NCI-H748 (cell line): ENCODE results near the gene DOC2B.
"Not testable (repeated sequence)": the region's sequence is repeated elsewhere in the genome, so short reads cannot be mapped to it uniquely, and the experiment has no call there.

ENCODE experiments used
- DNase-seq: peaks from one replicate; lab custom pipeline; 2025; ENCODE audit not compliant: unreplicated experiment; lab: John Stamatoyannopoulos, UW

DOC2B gene

GRCh38 chr17:193426-193810, 12.0 kb upstream of the DOC2B start:
- DNase-seq: no peak

- DNase-seq: no peak
These were observed 11.4 kb upstream of the DOC2B start for GRCh38 chr17:192666-193425.

GRCh38 chr17:189444-189843, 8.0 kb upstream of the DOC2B start:
- DNase-seq: no peak

GRCh38 chr17:187130-187529, 5.7 kb upstream of the DOC2B start:
- DNase-seq: no peak

GRCh38 chr17:185445-186138, 4.1 kb upstream of the DOC2B start:
- DNase-seq: no peak

DNA sequence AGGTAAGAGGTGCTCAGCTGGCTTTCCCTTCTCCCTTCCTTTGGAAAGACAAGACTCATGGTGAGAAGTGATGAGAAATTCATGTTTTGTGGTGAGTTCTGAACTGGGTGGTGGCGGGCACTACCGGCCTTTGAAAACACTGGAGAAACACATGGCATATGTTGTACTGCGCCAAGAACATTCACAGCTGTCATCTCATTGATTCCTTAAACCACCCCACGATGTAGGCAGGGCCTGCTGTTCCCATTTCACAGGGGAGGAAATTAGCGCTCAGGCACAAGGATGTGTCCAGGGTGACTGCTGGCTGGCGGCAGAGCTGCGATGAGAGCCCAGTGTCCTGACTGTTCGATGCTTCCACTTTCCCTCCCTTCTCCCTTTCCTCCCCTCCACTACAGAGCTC, 1.6 kb upstream of the DOC2B start:
- no peak for DNase-seq

DNA sequence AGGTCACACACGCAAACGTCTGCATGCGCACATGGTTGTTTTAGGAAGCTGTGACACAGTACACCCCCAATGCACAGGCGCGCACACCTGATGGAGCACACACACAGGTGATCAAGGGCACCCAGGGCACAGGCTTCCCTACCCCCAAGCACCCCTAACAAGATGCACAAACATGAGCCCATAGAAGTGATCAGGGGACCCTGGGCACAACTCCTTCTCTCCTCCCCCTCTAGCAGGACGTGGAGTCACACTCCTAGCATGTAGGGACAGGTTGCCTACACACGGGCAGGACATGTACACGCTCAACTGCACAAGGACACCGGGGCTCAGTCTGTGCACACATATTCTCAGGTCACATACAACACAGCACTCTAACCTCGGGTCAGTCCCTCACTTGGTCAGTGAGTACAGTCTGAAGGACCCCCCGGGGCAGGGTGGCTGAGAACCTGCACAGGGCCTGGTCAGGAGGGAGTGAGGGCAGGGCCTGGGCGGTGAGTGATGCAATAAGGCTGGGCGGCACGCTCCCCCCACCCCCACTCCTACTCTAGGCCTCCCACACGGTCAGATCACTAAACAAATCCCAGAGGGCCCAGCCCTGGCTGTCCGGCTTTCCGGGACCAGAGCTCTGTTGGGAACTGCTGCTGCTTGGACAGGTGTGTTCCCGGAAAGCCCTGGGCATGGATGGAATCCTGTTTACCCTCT, 751 bp upstream of the DOC2B start:
- no peak for DNase-seq

GRCh38 chr17:180381-181244, 837 bp downstream of the DOC2B start:
- DNase-seq: peak; percentile 39

DNA sequence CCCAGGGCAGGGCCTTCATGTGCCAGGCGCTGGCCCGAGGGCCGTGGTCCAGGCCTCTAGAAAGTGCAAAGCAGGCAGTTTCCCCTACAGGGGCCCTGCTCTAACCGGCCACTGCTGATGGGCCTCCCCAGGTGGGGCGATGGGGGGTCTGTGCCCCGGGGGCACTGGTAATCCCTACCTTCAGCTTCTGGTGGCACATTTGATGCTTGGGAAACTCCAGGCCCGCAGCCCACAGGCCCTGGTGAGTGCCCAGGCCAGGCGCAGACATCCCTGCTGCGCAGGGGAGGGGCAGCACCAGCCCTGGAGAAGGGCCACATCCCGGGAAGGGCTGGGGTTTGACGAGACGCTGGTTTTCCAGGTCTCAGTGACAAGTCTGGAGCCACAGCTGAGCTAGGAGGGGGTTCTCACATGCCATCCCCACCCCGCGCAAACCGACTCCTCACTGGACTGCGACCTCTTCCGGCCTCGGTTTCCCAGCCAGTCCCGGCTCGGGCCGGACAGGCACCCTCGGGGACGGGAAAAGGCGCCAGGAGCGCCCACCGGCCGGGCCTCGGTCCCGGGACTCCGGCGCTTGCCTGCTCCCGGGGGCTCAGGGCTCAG, 1.6 kb downstream of the DOC2B start:
- DNase-seq: no peak

DNA sequence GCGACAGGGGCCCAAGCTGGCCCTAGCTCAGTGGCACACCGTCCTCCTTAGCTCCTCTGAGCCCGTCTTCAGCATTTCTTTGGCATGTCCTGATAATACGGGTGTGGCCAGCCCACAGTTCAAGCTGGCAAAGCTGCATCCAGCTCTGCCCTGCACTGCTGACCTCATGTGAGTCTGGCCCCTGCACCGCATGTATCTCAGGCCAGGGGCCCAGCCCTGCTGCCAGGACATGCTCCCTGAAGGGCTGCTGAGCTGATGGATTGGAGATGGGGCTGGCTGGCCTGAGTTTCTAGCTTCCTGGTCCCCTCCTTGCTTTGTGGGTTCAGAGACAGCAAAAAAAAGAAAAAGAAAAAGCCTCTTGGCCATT, 2.4 kb downstream of the DOC2B start:
- no peak for DNase-seq

- DNase-seq: no peak
These were observed 3.0 kb downstream of the DOC2B start for GRCh38 chr17:178292-179065.

DNA sequence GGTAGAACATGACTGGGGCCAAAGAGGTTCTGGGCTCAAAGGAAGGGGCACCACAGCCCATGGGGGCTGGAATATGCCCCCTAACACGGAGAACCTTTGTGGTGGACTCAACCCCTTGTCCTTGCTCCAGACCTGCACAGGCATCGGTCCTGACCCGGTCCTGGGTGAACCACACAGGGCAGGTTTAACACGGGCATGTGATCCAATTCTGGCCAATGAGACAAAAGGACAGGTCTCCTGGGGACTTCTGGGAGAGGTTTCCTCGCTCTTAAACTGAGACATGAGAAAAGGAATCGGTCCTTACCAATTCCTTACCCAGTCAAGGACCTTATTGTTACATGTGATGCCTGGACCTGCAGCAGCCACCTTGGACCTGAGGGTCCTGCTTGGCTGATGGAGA, 3.7 kb downstream of the DOC2B start:
- DNase-seq: no peak

GRCh38 chr17:177155-177554, 4.3 kb downstream of the DOC2B start:
- no peak for DNase-seq

- DNase-seq: no peak
These were observed 8.1 kb downstream of the DOC2B start for GRCh38 chr17:173166-173911.

DNA sequence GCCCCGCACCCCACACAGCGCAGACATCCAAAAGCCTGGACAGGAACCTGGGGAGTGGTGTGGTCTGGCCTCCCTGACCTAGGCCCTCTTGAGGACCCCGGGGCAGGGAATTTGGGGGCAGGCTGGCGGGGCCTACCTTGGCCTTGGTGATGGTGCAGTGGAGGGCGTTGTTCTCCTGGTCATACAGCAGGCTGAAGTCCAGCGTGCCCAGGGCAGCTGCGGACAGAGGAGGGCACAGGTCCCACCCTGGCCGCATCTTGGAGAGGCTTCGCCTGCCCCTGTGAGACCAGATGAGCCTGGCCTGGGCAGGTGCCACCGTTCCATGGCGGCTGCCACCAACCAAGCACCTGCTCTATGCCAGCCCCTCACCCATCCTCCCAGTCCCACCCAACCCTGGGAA, 9.0 kb downstream of the DOC2B start:
- DNase-seq: no peak

GRCh38 chr17:171871-172270, 9.6 kb downstream of the DOC2B start:
- DNase-seq: no peak

DNA sequence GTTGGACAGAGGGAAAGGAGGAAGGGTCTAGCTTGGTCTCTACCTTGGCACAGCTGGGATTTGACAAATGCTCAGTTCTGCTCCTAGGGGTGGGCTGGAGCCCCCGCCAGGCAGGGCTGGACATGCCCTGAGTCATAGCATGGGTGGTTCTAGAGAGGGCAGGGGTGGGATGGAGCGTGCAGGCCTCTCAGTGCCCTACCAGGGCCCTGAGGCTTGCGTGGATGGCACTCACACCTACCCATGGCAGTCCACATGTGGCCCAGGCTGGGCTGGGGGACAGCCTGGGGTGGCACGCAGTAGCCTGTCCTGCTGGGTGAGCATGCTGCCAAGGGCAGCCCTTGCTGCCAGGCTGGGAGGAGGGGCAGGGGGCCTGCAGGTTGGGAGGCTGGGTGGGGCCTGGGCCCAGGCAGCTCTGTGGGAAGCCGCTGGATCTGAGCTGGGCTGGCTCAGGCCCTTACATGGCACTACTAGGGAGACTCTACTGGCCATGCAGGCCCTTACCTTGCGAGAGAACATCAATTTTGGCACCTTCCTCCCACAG, 11.2 kb downstream of the DOC2B start:
- DNase-seq: no peak

GRCh38 chr17:168614-169013, 12.8 kb downstream of the DOC2B start:
- DNase-seq: not testable (repeated sequence)

GRCh38 chr17:165939-166338, 15.5 kb downstream of the DOC2B start:
- no peak for DNase-seq
